Tibial nerve (tissue), 4 donors: Measurements from ENCODE around the gene PRRC2B.

Source experiments
- EP300 ChIP-seq, 2 donors: sonication (generic); formaldehyde crosslinking; IDR thresholded peaks; one replicate each; pipeline ENCODE4 v1.6.1; 2017; ENCODE audit warnings: antibody characterized with exemption in 2 of 2, mild to moderate bottlenecking in 1 of 2
- POLR2A ChIP-seq, 2 donors: fragments of 450-650 bp; IDR thresholded peaks; one replicate each; pipeline ENCODE4 v1.6.1; 2017; ENCODE audit warnings: antibody characterized with exemption in 2 of 2, mild to moderate bottlenecking in 2 of 2, moderate library complexity in 2 of 2
- TF ChIP-seq, protein P1 (sequence below), 5 experiments: fragments of 200-600 bp in 3 of 5; fragments of 450-650 bp in 2 of 5; sonication (generic) in 3 of 5; IDR thresholded peaks; one replicate each; pipeline ENCODE4 v1.5.1; 2016 to 2019; ENCODE audit warnings: antibody characterized with exemption in 5 of 5, mild to moderate bottlenecking in 3 of 5, moderate library complexity in 2 of 5

DNA sequence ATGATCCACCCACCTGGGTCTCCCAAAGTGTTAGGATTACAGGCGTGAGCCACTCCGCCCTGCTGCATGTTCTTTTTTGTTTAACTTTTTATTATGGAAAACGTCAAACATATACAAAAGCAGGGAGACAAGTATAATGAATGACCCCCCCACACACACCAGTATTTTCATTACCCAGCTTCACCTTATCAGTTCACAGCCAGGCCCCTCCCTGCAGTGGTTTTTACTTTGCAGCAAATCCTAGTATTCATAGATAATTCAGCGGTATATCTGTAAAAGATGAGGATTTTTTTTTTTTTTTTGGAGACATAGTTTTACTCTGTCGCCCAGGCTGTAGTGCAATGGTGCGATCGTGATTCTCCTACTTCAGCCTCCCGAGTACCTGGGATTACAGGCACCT is 111.1 kb downstream of the PRRC2B start:
- TF ChIP-seq, protein P1, sequence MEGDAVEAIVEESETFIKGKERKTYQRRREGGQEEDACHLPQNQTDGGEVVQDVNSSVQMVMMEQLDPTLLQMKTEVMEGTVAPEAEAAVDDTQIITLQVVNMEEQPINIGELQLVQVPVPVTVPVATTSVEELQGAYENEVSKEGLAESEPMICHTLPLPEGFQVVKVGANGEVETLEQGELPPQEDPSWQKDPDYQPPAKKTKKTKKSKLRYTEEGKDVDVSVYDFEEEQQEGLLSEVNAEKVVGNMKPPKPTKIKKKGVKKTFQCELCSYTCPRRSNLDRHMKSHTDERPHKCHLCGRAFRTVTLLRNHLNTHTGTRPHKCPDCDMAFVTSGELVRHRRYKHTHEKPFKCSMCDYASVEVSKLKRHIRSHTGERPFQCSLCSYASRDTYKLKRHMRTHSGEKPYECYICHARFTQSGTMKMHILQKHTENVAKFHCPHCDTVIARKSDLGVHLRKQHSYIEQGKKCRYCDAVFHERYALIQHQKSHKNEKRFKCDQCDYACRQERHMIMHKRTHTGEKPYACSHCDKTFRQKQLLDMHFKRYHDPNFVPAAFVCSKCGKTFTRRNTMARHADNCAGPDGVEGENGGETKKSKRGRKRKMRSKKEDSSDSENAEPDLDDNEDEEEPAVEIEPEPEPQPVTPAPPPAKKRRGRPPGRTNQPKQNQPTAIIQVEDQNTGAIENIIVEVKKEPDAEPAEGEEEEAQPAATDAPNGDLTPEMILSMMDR (IDR thresholded peaks at IDR 0.05): no peak
- TF ChIP-seq POLR2A (IDR thresholded peaks at IDR 0.05) (no peak), EP300 (IDR thresholded peaks at IDR 0.05) (no peak)
